Thoracic aorta (tissue), 2 donors: ENCODE results near the gene NOC2L. TPM values are rescaled to one million over a fixed set of nuclear protein-coding genes. Genes with fewer than 3 reads are reported as not detected.
"Not testable (repeated sequence)": the region's sequence is repeated elsewhere in the genome, so short reads cannot be mapped to it uniquely, and the experiment has no call there.

Source experiments
- ATAC-seq: fragments of 150-250 bp; one replicate; pipeline ENCODE4 v1.8.0; 2017; ENCODE audit warnings: low read depth; ENCODE audit not compliant: insufficient number of reproducible peaks, low FRiP score
- DNase-seq: peaks from one replicate; pipeline ENCODE4 v3.0.0-alpha.2; 2020; ENCODE audit warnings: low spot score
- H3K27ac ChIP-seq, 2 donors: fragments of 200-600 bp; sonication (generic); 1 replicate in 1 of 2; 2 replicates in 1 of 2; pipeline ENCODE4 v1.5.1; 2016; ENCODE audit warnings: mild to moderate bottlenecking in 2 of 2, moderate library complexity in 2 of 2
- H3K27me3 ChIP-seq: fragments of 200-600 bp; sonication (generic); replicated peaks from 2 replicates; pipeline ENCODE4 v1.6.0; 2016; ENCODE audit warnings: mild to moderate bottlenecking; ENCODE audit not compliant: insufficient read depth
- H3K36me3 ChIP-seq: fragments of 200-600 bp; sonication (generic); one replicate; pipeline ENCODE4 v1.5.1; 2016
- H3K4me1 ChIP-seq, 2 donors: fragments of 200-600 bp; sonication (generic); 1 replicate in 1 of 2; 2 replicates in 1 of 2; pipeline versions ENCODE4 v1.5.1 to v1.6.0; 2016; ENCODE audit warnings: low read depth in 2 of 2, mild to moderate bottlenecking in 1 of 2; ENCODE audit not compliant: control insufficient read depth in 1 of 2
- H3K4me3 ChIP-seq: fragments of 200-600 bp; sonication (generic); 2 replicates; pipeline ENCODE4 v1.5.1; 2016; ENCODE audit warnings: mild to moderate bottlenecking
- H3K9me3 ChIP-seq: fragments of 200-600 bp; sonication (generic); 2 replicates; pipeline ENCODE4 v1.5.1; 2016
- CTCF ChIP-seq: fragments of 200-600 bp; sonication (generic); IDR thresholded peaks from one replicate; pipeline ENCODE4 v1.5.1; 2019; ENCODE audit warnings: antibody characterized with exemption
- total RNA-seq, 2 donors: library from RNA; depleted of rRNA; stranded (reverse); fragments of >200 nt; gene quantifications; one replicate each; pipeline versions ENCODE4 v1.1.0 to v1.2.3, GENCODE V29; 2016

Gene NOC2L
- total RNA-seq, 2 donors from 2014 or later: 33.8 to 47.2 TPM

- H3K36me3 ChIP-seq: peaks cover 87% of the 10 kb centered on the region
Observed at GRCh38 chr1:950881-951280, 8.2 kb downstream of the NOC2L start.

GRCh38 chr1:950268-950667, 8.8 kb downstream of the NOC2L start:
- Histone ChIP-seq H3K4me1 (no peaks in the 10 kb centered on the region), H3K27me3 (no peaks in the 10 kb centered on the region), H3K9me3 (no peaks in the 10 kb centered on the region), H3K27ac (no peak overlapping the region), H3K36me3 (peaks cover 83% of the 10 kb centered on the region), H3K4me3 (no peak overlapping the region)
- ATAC-seq (no peak), DNase-seq (no peak)
- no peak for TF ChIP-seq CTCF

More at GRCh38 chr1:950881-951280, 8.2 kb downstream of the NOC2L start:
- no peak for TF ChIP-seq CTCF
- H3K4me1 ChIP-seq: no peaks in the 10 kb centered on the region
- no peak overlapping the region for H3K27ac ChIP-seq
- DNase-seq (no peak), ATAC-seq (no peak)
- H3K4me3 ChIP-seq: no peak overlapping the region
- no peaks in the 10 kb centered on the region for H3K27me3 ChIP-seq
- H3K9me3 ChIP-seq: no peaks in the 10 kb centered on the region

GRCh38 chr1:947958-948357, 11.1 kb downstream of the NOC2L start:
- Histone ChIP-seq H3K36me3 (peaks cover 63% of the 10 kb centered on the region), H3K9me3 (no peaks in the 10 kb centered on the region), H3K27ac (no peak overlapping the region), H3K4me1 (no peaks in the 10 kb centered on the region), H3K27me3 (peaks cover 1% of the 10 kb centered on the region), H3K4me3 (no peak overlapping the region)
- DNase-seq (no peak), ATAC-seq (no peak)
- no peak for TF ChIP-seq CTCF

- not testable (repeated sequence) for H3K27ac ChIP-seq, H3K27me3 ChIP-seq, ATAC-seq, H3K9me3 ChIP-seq, H3K4me3 ChIP-seq, DNase-seq
- peaks cover 52% of the 10 kb centered on the region for H3K36me3 ChIP-seq
- H3K4me1 ChIP-seq: peaks cover 5 to 10% of the 10 kb centered on the region in 2 donors
Observed at GRCh38 chr1:946811-947210, 12.2 kb downstream of the NOC2L start.

GRCh38 chr1:945688-946556, 13.1 kb downstream of the NOC2L start:
- Histone ChIP-seq H3K4me1 (peaks cover 12 to 18% of the 10 kb centered on the region in 2 donors), H3K36me3 (peaks cover 47% of the 10 kb centered on the region), H3K27ac (no peak overlapping the region), H3K4me3 (no peak overlapping the region), H3K27me3 (peaks cover 6% of the 10 kb centered on the region), H3K9me3 (no peaks in the 10 kb centered on the region)
- ATAC-seq (no peak), DNase-seq (no peak)
- no peak for TF ChIP-seq CTCF
